Bronchial epithelial cell (primary cell): ENCODE data around the gene ATRN. TPM values are rescaled to one million over a fixed set of nuclear protein-coding genes. Genes with fewer than 3 reads are reported as not detected.

Source experiments
- DNase-seq: peaks from one replicate; pipeline ENCODE4 v3.0.0-alpha.2; 2010; ENCODE audit warnings: low read depth
- FAIRE-seq: peaks from 2 replicates; lab custom pipeline; 2011; peaks lifted over from hg19 to GRCh38; lab: Jason Lieb, UNC
- H3K27me3 ChIP-seq: 2 replicates; pipeline ENCODE4 v1.5.1; 2011; ENCODE audit warnings: low read length; ENCODE audit not compliant: control insufficient read depth, insufficient read depth
- H3K36me3 ChIP-seq: 2 replicates; pipeline ENCODE4 v1.5.1; 2011; ENCODE audit warnings: low read length; ENCODE audit not compliant: control insufficient read depth, insufficient read depth
- H3K4me3 ChIP-seq: 2 replicates; pipeline ENCODE4 v1.5.1; 2011; ENCODE audit warnings: mild to moderate bottlenecking, low read depth, low read length, control low read depth
- CTCF ChIP-seq: IDR thresholded peaks from 2 replicates; pipeline ENCODE4 v1.5.1; 2011; ENCODE audit warnings: mild to moderate bottlenecking, moderate library complexity, low read length, control low read depth, inconsistent platforms; ENCODE audit not compliant: insufficient read depth, severe bottlenecking
- total RNA-seq: library from RNA; depleted of rRNA; stranded (reverse); fragments of >200 nt; gene quantifications from 2 replicates; pipeline ENCODE4 v1.2.1, GENCODE V29; 2014

Gene ATRN
- total RNA-seq, 1 donor from 2014 or later: 50.0 TPM

GRCh38 chr20:3673221-3674070 lies 202.6 kb downstream of the ATRN start:
- FAIRE-seq (no peak), DNase-seq (no peak)
- Histone ChIP-seq H3K27me3 (peaks cover 32% of the 10 kb centered on the region), H3K4me3 (no peak overlapping the region), H3K36me3 (no peaks in the 10 kb centered on the region)
- no peak for TF ChIP-seq CTCF

DNA sequence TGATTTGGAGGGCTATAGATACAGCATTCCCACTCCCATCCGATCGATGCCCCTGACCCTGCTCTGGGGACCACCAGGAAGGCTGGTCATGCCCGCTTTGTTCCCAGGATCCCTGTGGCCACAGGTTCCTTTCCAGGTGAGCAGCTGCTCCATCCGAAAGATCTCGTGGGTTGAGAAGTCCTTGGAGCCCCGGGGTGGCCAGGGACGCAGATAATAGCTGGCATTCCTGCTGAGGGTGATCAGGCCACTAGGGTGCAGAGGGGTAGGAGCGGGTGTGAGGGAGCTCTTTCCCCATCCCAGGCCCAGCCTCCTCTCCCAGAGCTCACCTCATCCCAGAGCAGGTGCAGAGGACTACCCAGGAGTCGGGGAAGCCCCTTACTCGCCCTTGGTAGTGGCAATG lies 203.6 kb downstream of the ATRN start:
- Histone ChIP-seq H3K27me3 (peaks cover 33% of the 10 kb centered on the region), H3K36me3 (no peaks in the 10 kb centered on the region), H3K4me3 (no peak overlapping the region)
- TF ChIP-seq CTCF: no peak
- DNase-seq: no peak
- FAIRE-seq: no peak

DNA sequence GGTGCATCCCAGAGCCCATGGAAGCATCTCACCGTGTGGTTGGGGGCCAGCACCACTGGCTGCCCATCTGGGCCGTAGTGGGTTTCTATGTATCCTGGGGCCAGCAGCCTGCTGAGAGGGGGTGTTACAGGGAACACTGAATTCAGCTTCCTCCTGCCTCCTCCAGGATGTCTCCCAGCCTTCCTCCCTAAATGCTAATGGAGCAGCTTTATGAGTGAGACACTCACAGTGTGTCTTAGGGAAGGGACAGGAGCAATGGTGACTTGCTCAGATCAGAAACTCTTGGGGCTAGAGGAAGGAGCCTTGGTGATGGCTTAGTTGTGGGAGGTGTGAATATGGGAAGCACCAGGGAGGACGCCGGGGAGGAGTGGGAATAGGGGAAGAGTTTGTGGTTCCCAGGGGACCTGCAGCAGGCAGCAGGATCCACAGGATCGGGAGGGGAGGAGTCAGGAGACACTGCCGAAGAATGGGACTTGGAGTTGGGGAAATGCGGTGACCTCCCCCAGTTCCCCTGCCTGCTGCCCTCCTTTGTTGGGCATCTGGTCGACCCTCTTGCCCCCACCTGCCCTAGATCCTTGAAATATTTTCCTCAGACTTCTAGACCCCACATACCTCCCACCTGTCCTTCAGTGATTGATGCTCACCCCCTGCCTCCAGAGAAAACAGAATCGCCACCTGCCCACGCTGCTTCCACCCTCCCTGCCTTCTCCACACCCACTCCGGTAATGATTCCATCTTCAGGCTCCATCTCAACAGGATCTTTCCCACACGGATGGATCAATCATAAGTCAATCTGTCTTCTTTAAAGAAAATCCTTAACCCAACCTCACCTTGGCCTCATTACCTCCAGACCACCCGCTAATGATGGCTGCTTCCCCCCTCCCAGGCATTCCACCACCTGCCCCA lies 204.4 kb downstream of the ATRN start:
- H3K36me3 ChIP-seq: no peaks in the 10 kb centered on the region
- peaks cover 35% of the 10 kb centered on the region for H3K27me3 ChIP-seq
- FAIRE-seq (no peak), DNase-seq (no peak)
- TF ChIP-seq CTCF: no peak
- H3K4me3 ChIP-seq: no peak overlapping the region

- FAIRE-seq (no peak), DNase-seq (no peak)
- TF ChIP-seq CTCF: no peak
- Histone ChIP-seq H3K4me3 (no peak overlapping the region), H3K27me3 (peaks cover 40% of the 10 kb centered on the region), H3K36me3 (no peaks in the 10 kb centered on the region)
Measured at GRCh38 chr20:3677733-3678132, 206.9 kb downstream of the ATRN start.

- Histone ChIP-seq H3K27me3 (peaks cover 37% of the 10 kb centered on the region), H3K36me3 (no peaks in the 10 kb centered on the region), H3K4me3 (no peak overlapping the region)
- DNase-seq (no peak), FAIRE-seq (no peak)
- no peak for TF ChIP-seq CTCF
Measured at GRCh38 chr20:3678198-3678597, 207.4 kb downstream of the ATRN start.
